Osteoblast (primary cell): ENCODE results near the gene GADD45B. TPM values are rescaled to one million over a fixed set of nuclear protein-coding genes. Genes with fewer than 3 reads are reported as not detected.

Source experiments
- DNase-seq: peaks from one replicate; pipeline ENCODE4 v3.0.0; 2011; ENCODE audit warnings: low spot score, mixed read lengths; ENCODE audit not compliant: insufficient read length; ENCODE audit errors: missing footprints
- H2AFZ ChIP-seq: 2 replicates; pipeline ENCODE4 v1.6.0; 2011; ENCODE audit warnings: mild to moderate bottlenecking, low read length
- H3K27ac ChIP-seq: 2 replicates; pipeline ENCODE4 v1.5.1; 2011; ENCODE audit warnings: mild to moderate bottlenecking, low read depth, low read length, moderate library complexity
- H3K27me3 ChIP-seq: 2 replicates; pipeline ENCODE4 v1.6.0; 2012; ENCODE audit warnings: mild to moderate bottlenecking, control low read depth, inconsistent platforms, low read length, moderate library complexity; ENCODE audit not compliant: insufficient read depth
- H3K36me3 ChIP-seq: 2 replicates; pipeline ENCODE4 v1.5.1; 2011; ENCODE audit warnings: mild to moderate bottlenecking, low read length, control low read depth, moderate library complexity; ENCODE audit not compliant: insufficient read depth
- H3K4me1 ChIP-seq: 2 replicates; pipeline ENCODE4 v1.5.1; 2011; ENCODE audit warnings: mild to moderate bottlenecking, low read length, control low read depth, moderate library complexity; ENCODE audit not compliant: insufficient read depth
- H3K4me2 ChIP-seq: 2 replicates; pipeline ENCODE4 v1.6.0; 2011; ENCODE audit warnings: mild to moderate bottlenecking, low read length; ENCODE audit not compliant: insufficient read depth
- H3K4me3 ChIP-seq: fragments of 200-600 bp; sonication (generic); 3 replicates; pipeline ENCODE4 v1.5.1; 2012; ENCODE audit warnings: mild to moderate bottlenecking, low read length, inconsistent platforms; ENCODE audit not compliant: insufficient read depth
- H3K79me2 ChIP-seq: 2 replicates; pipeline ENCODE4 v1.6.0; 2012; ENCODE audit warnings: mild to moderate bottlenecking, low read length, control low read depth, inconsistent platforms; ENCODE audit not compliant: insufficient read depth
- H3K9me3 ChIP-seq: 2 replicates; pipeline ENCODE4 v1.5.1; 2011; ENCODE audit warnings: low read depth, low read length, control low read depth
- H4K20me1 ChIP-seq: 2 replicates; pipeline ENCODE4 v1.6.0; 2012; ENCODE audit warnings: mild to moderate bottlenecking, low read length, control low read depth; ENCODE audit not compliant: insufficient read depth
- CTCF ChIP-seq: IDR thresholded peaks from 2 replicates; pipeline ENCODE4 v1.5.1; 2011; ENCODE audit warnings: mild to moderate bottlenecking, low read depth, low read length, moderate library complexity; ENCODE audit errors: extremely low read depth
- total RNA-seq: library from RNA; depleted of rRNA; stranded (reverse); fragments of >200 nt; gene quantifications from 2 replicates; pipeline ENCODE4 v1.2.3, GENCODE V29; 2012

Gene GADD45B
- total RNA-seq, 1 donor = 46.3 TPM

GRCh38 chr19:2494447-2495129 lies 18.7 kb downstream of the GADD45B start:
- Histone ChIP-seq H4K20me1 (no peaks in the 10 kb centered on the region), H3K4me1 (peaks cover 31% of the 10 kb centered on the region)
- TF ChIP-seq CTCF = no peak

GRCh38 chr19:2495130-2495641 lies 19.3 kb downstream of the GADD45B start:
- Histone ChIP-seq H2AFZ (no peak overlapping the region), H4K20me1 (no peaks in the 10 kb centered on the region), H3K9me3 (no peaks in the 10 kb centered on the region), H3K27ac (peak overlapping the region; percentile 86), H3K79me2 (no peaks in the 10 kb centered on the region), H3K36me3 (no peaks in the 10 kb centered on the region), H3K4me1 (peaks cover 30% of the 10 kb centered on the region), H3K27me3 (no peaks in the 10 kb centered on the region), H3K4me3 (peak overlapping the region; percentile 79), H3K4me2 (peak overlapping the region; percentile 93)
- TF ChIP-seq CTCF = no peak
- DNase-seq = peak; percentile 95

More at GRCh38 chr19:2494447-2495129, 18.7 kb downstream of the GADD45B start:
- peak overlapping the region; percentile 74 for H2AFZ ChIP-seq
- no peaks in the 10 kb centered on the region for H3K36me3 ChIP-seq
- H3K27me3 ChIP-seq = no peaks in the 10 kb centered on the region
- peak overlapping the region; percentile 93 for H3K4me2 ChIP-seq
- no peaks in the 10 kb centered on the region for H3K9me3 ChIP-seq
- H3K4me3 ChIP-seq = peak overlapping the region; percentile 79
- DNase-seq = peak; percentile 98
- peak overlapping the region; percentile 86 for H3K27ac ChIP-seq
- H3K79me2 ChIP-seq = no peaks in the 10 kb centered on the region

GRCh38 chr19:2495651-2496316 lies 19.9 kb downstream of the GADD45B start:
- Histone ChIP-seq H2AFZ (no peak overlapping the region), H3K4me2 (peak overlapping the region; percentile 93), H3K4me3 (peak overlapping the region; percentile 79), H4K20me1 (no peaks in the 10 kb centered on the region), H3K4me1 (peaks cover 30% of the 10 kb centered on the region), H3K79me2 (no peaks in the 10 kb centered on the region), H3K27me3 (no peaks in the 10 kb centered on the region), H3K36me3 (no peaks in the 10 kb centered on the region), H3K27ac (peak overlapping the region; percentile 86), H3K9me3 (no peaks in the 10 kb centered on the region)
- peak; percentile 91 for DNase-seq
- no peak for TF ChIP-seq CTCF

- Histone ChIP-seq H3K4me1 (peaks cover 21% of the 10 kb centered on the region), H4K20me1 (no peaks in the 10 kb centered on the region), H2AFZ (no peak overlapping the region), H3K79me2 (no peaks in the 10 kb centered on the region), H3K36me3 (no peaks in the 10 kb centered on the region), H3K27ac (no peak overlapping the region), H3K4me3 (no peak overlapping the region), H3K27me3 (no peaks in the 10 kb centered on the region), H3K4me2 (no peak overlapping the region), H3K9me3 (no peaks in the 10 kb centered on the region)
- no peak for TF ChIP-seq CTCF
- DNase-seq = peak; percentile 70
Observed at GRCh38 chr19:2497186-2497585, 21.3 kb downstream of the GADD45B start.
